ENCODE measurements around the gene TRAF3IP3.

TRAF3IP3 gene

GRCh38 chr1:209802780-209803152, 46.9 kb downstream of the TRAF3IP3 start:
- no peak overlapping the region for H3K4me3 ChIP-seq (ENCODE audit: low read depth, low read length)
- CTCF ChIA-PET, result interaction anchor here (1.2 to 4.0 kb wide), 3 partner anchors 21 to 54 kb away, joined by 4 to 31 read pairs (median 5); no protein-coding TSS in a partner anchor
- no peak for DNase-seq (ENCODE audit: low read depth, low spot score)
- POLR2A ChIA-PET, result no interaction called here
- TF ChIP-seq CTCF (IDR thresholded peaks at IDR 0.05; ENCODE audit: insufficient read depth, low read length, missing control alignments), result no peak

DNA sequence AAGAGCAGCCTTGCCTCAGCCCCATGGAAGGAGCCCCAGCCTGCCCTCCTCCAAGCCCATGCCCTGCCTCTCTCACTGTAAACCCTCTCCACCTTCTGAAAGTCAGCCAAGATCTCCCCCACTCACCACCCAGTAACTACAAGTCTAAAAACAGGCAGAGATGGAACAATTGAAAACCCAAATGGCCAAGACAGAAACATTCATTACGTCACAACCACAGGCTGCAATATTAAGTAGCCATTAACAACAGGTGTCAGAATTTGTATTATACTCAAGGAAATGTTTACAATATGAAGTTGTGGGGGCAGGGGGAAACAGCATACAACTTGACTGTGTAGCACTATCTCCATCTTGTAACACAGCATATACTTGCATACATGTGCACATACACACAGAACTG, 47.7 kb downstream of the TRAF3IP3 start:
- DNase-seq (ENCODE audit: low read depth, low spot score), result no peak
- TF ChIP-seq CTCF (IDR thresholded peaks at IDR 0.05; ENCODE audit: insufficient read depth, low read length, missing control alignments), result no peak
- H3K4me3 ChIP-seq (ENCODE audit: low read depth, low read length), result no peak overlapping the region
- CTCF ChIA-PET, result interaction anchor here (4.0 kb wide), 1 partner anchor 20 kb away, joined by 31 read pairs; no protein-coding TSS in a partner anchor
- POLR2A ChIA-PET, result no interaction called here

DNA sequence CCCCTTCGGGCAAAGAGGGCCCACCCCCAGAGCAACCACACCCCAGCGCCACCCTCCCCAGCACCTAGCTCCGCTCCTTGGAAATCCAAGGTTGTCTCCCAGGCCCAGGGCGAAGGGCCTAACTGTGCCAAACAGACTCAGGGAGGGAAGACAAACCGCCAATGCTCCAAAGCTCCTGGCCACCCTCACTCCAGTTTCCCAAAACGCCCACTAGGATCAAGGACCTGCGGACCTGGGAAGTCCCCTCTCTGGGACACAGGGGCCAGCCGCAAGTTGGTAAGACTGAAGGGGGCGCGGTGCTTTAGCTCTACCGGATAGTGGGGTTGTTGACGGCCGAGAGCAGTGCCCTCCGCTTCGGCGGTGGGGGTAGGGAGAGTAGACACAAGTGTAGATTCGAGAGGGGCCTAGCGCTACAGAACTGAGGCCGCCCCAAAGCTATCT, 49.5 kb downstream of the TRAF3IP3 start:
- CTCF ChIA-PET, result interaction anchor here (1.6 to 12.6 kb wide), 2 partner anchors 18 to 57 kb away, joined by 3 to 293 read pairs; partner anchors contain the start of gene UTP25
- no peak for DNase-seq (ENCODE audit: low read depth, low spot score)
- POLR2A ChIA-PET, result no interaction called here
- TF ChIP-seq CTCF (IDR thresholded peaks at IDR 0.05; ENCODE audit: insufficient read depth, low read length, missing control alignments), result no peak
- H3K4me3 ChIP-seq (ENCODE audit: low read depth, low read length), result peak overlapping the region; percentile 67

- TF ChIP-seq CTCF (IDR thresholded peaks at IDR 0.05; ENCODE audit: insufficient read depth, low read length, missing control alignments), result no peak
- POLR2A ChIA-PET, result no interaction called here
- no peak for DNase-seq (ENCODE audit: low read depth, low spot score)
- CTCF ChIA-PET, result interaction anchor here (1.6 to 12.6 kb wide), 2 partner anchors 18 to 58 kb away, joined by 3 to 293 read pairs; partner anchors contain the start of gene UTP25
- peak within 1 kb of the TSS; percentile 67 for H3K4me3 ChIP-seq (ENCODE audit: low read depth, low read length)
Measured at GRCh38 chr1:209805875-209806760, 50.3 kb downstream of the TRAF3IP3 start, which contains the start of gene IRF6. Gene IRF6 (minus strand): TSS chr1:209806142. CDS start chr1:209801413, 4,729 bp downstream.

DNA sequence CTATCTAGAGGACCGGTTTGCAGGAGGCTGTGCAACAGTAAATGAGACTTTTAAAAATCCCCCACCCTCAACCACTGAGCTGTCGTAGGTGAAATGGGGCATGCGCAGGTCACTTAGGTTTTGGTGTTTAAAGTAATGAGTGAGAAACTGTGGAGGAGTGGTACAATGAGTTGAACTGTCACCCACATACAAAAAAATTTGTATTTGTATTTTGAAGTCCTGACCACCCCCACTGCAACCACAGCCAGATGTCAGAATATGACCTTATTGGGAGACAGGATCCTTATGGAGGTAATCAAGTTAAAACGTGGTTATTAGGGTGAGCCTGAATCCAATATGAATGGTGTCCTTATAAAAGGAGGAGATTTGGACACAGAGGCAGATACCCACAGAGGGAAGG, 51.7 kb downstream of the TRAF3IP3 start:
- CTCF ChIA-PET, result interaction anchor here (0.8 to 12.6 kb wide), 4 partner anchors 8 to 60 kb away, joined by 3 to 293 read pairs (median 4); partner anchors contain the start of gene UTP25
- TF ChIP-seq CTCF (IDR thresholded peaks at IDR 0.05; ENCODE audit: insufficient read depth, low read length, missing control alignments), result no peak
- DNase-seq (ENCODE audit: low read depth, low spot score), result no peak
- H3K4me3 ChIP-seq (ENCODE audit: low read depth, low read length), result no peak overlapping the region
- POLR2A ChIA-PET, result no interaction called here

- peak; percentile 87 for DNase-seq (ENCODE audit: low read depth, low spot score)
- CTCF ChIA-PET, result interaction anchor here (0.8 to 12.6 kb wide), 4 partner anchors 8 to 60 kb away, joined by 3 to 293 read pairs (median 4); partner anchors contain the start of gene UTP25
- no peak for TF ChIP-seq CTCF (IDR thresholded peaks at IDR 0.05; ENCODE audit: insufficient read depth, low read length, missing control alignments)
- H3K4me3 ChIP-seq (ENCODE audit: low read depth, low read length), result no peak overlapping the region
- POLR2A ChIA-PET, result no interaction called here
Measured at GRCh38 chr1:209808059-209808581, 52.3 kb downstream of the TRAF3IP3 start.
